GM19452 (cell line): ENCODE data around the gene NPEPPS.

Experiments
- ATAC-seq: cut with Tn5 transposase; IDR thresholded peaks from one replicate; pipeline ENCODE4 v1.9.1; 2021; ENCODE audit not compliant: unreplicated experiment

Gene NPEPPS

GRCh38 chr17:47660064-47660492, 129.2 kb downstream of the NPEPPS start:
- peak; percentile 62 for ATAC-seq

DNA sequence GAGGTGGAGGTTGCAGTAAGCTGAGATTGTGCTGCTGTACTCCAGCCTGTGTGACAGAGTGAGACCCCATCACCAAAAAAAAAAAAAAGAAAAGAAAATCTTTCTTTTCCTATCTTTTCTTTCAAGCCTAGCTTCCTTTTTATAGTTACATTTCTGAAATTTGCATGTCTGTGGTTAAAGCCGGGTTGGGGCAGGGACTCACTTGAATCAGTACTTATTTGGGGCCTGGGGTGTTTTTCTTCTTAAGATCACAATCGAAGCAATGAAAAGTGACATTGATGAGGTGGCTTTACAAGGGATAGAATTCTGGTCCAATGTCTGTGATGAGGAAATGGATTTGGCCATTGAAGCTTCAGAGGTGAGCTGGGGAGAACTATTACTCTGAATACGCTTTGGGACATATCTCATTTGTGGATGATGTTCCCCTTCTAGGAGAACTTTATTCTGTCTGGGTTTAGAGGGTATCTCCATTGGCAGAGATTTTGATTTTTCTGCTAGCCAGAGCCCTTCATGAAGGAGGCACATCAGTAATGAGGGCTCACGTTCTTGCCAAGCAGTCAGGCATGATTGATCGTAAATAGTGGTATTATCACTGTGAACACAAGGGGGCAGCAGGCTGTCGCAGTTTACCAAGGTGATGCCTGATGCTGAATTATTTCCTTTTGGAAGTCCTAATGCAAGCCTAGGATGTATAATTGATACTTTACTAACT, 133.2 kb downstream of the NPEPPS start:
- no peak for ATAC-seq

DNA sequence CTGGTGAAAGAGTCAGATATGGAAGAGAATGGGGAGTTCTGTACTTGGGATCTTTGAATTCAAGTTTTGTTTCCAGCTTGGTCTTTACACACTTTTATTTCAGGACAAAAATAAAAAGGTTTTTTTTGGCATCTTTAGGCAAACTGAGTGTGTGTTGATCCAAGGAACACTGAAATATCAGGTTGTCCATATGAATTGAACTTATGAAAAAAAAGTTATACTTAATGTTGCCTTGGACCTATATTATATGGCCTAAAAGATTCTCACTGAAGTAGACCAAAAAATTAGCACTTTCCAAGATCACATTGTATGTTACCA, 133.7 kb downstream of the NPEPPS start:
- ATAC-seq, result no peak

DNA sequence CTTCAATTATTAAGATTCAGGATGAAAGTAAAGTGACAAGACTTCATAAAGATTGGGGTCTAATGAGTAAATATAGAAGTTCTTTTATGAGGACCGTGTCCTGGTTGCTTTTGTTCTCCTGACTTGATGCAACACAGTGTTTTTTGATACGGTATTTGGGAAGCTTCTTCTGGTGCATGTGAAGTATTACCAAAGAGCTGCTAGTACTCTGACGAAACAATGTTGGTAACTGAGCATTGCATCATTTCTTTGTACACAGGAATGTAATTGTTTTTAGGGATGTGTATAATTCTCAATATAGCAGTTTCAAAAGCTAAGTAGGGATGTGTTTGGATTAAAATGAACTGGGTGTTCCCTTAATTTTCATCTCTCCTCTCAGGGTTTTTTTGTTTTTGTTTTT, 134.7 kb downstream of the NPEPPS start:
- ATAC-seq, result no peak

DNA sequence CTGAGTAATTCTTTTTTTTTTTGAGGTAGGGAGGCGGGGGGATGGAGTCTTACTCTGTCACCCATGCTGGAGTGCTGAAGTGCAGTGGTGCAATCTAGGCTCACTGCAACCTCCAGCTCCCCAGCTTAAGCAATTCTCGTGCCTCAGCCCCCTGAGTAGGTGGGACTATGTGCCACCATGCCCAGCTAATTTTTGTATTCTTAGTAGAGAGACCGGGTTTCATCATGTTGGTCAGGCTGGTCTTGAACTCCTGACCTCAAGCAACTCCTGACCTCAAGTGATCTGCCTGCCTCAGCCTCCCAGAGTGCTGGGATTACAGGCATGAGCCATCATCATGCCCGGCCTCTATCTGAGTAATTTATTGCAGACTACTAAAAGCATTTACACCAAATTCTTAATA, 138.2 kb downstream of the NPEPPS start:
- ATAC-seq, result no peak

GRCh38 chr17:47670064-47670463, 139.2 kb downstream of the NPEPPS start:
- no peak for ATAC-seq
